ENCODE data around the gene KCNAB3.
A peak's percentile ranks its signal among the peaks of the same experiment; 100 is the strongest.

Gene KCNAB3

GRCh38 chr17:7883781-7884386 lies 45.8 kb downstream of the KCNAB3 start:
- H3K4me2 ChIP-seq (ENCODE audit: low read length, poor library complexity, severe bottlenecking) = peak overlapping the region; percentile 66
- no peak overlapping the region for H4K8ac ChIP-seq (ENCODE audit: low read length)
- H2BK15ac ChIP-seq (ENCODE audit: low read depth, poor library complexity, severe bottlenecking) = no peak overlapping the region
- no peaks in the 10 kb centered on the region for H3K9me3 ChIP-seq (ENCODE audit: control insufficient read depth, low read length)
- peak overlapping the region in 1 of 2 experiments; percentile 30 for H3K4ac ChIP-seq (ENCODE audit: low read depth in 1 of 2, low read length in 2 of 2)
- H3K79me1 ChIP-seq (replicated peaks; ENCODE audit: low read length, poor library complexity, severe bottlenecking) = peaks cover 6% of the 10 kb centered on the region
- no peak overlapping the region for H2BK120ac ChIP-seq (ENCODE audit: low read depth, low read length)
- no CpG with 5 or more reads among the region's 3 CpGs for WGBS
- peak; percentile 44 for DNase-seq
- H3K4me3 ChIP-seq (ENCODE audit: insufficient read depth in 1 of 2, low read depth in 1 of 2, low read length in 2 of 2) = peak overlapping the region in 1 of 2 experiments; percentile 65
- H3K27me3 ChIP-seq (ENCODE audit: control insufficient read depth in 1 of 2, insufficient read depth in 1 of 2, low read length in 2 of 2) = no peaks in the 10 kb centered on the region
- H4K91ac ChIP-seq (ENCODE audit: low read length) = no peak overlapping the region
- H2BK12ac ChIP-seq (ENCODE audit: low read length in 2 of 2) = no peak overlapping the region
- H2BK5ac ChIP-seq (ENCODE audit: low read depth, low read length, poor library complexity, severe bottlenecking) = no peak overlapping the region
- H2AFZ ChIP-seq (ENCODE audit: low read depth, low read length) = no peak overlapping the region
- H3K18ac ChIP-seq (ENCODE audit: low read depth in 1 of 2, low read length in 2 of 2) = peak overlapping the region in 1 of 2 experiments; percentile 52
- H3K14ac ChIP-seq (ENCODE audit: low read length in 2 of 2) = no peak overlapping the region
- peaks cover 15% of the 10 kb centered on the region for H3K4me1 ChIP-seq (ENCODE audit: control insufficient read depth, insufficient read depth, low read depth, low read length)
- no peak overlapping the region for H3K23ac ChIP-seq (ENCODE audit: low read length in 2 of 2)
- H3K36me3 ChIP-seq (ENCODE audit: control insufficient read depth in 1 of 2, insufficient read depth in 2 of 2, low read depth in 1 of 2, low read length in 2 of 2) = peaks cover 4 to 37% of the 10 kb centered on the region in 2 experiments
- H2AK5ac ChIP-seq (ENCODE audit: low read length, severe bottlenecking) = no peak overlapping the region
- H3K27ac ChIP-seq (ENCODE audit: low read length, poor library complexity, severe bottlenecking) = peak overlapping the region; percentile 53
- peak overlapping the region; percentile 86 for H3K9ac ChIP-seq (ENCODE audit: low read length)

GRCh38 chr17:7882629-7883028 lies 47.0 kb downstream of the KCNAB3 start:
- Histone ChIP-seq H3K9ac (ENCODE audit: low read length) (peak overlapping the region; percentile 86), H4K91ac (ENCODE audit: low read length) (no peak overlapping the region), H2BK120ac (ENCODE audit: low read depth, low read length) (no peak overlapping the region)

DNA sequence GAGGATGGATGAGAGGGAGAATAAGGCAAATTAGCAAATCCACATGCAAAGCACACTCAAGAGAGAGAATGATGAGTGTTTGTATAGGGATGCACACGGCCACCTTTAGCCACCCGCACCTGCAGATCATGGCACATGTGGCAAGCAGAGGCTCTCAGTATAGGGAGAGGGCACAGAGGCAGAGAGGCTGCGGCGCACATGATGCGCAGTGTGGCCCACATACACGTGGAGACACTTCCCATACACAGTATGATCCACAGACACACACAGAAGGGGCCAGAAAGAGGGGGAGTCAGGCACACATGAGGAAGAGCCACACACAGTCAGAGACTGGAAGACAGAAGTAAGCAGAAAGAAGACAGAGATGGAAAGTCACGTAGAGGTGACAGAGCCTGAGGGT lies 47.6 kb downstream of the KCNAB3 start:
- Histone ChIP-seq H3K9ac (ENCODE audit: low read length) (no peak overlapping the region), H2AK5ac (ENCODE audit: low read length, severe bottlenecking) (no peak overlapping the region), H2BK120ac (ENCODE audit: low read depth, low read length) (no peak overlapping the region), H3K9me3 (ENCODE audit: control insufficient read depth, low read length) (no peaks in the 10 kb centered on the region), H3K4me2 (ENCODE audit: low read length, poor library complexity, severe bottlenecking) (no peak overlapping the region), H3K4ac (ENCODE audit: low read depth in 1 of 2, low read length in 2 of 2) (no peak overlapping the region), H2BK15ac (ENCODE audit: low read depth, poor library complexity, severe bottlenecking) (no peak overlapping the region), H2BK5ac (ENCODE audit: low read depth, low read length, poor library complexity, severe bottlenecking) (no peak overlapping the region), H3K23ac (ENCODE audit: low read length in 2 of 2) (peak overlapping the region in 1 of 2 experiments; percentile 9), H4K91ac (ENCODE audit: low read length) (no peak overlapping the region), H3K27me3 (ENCODE audit: control insufficient read depth in 1 of 2, insufficient read depth in 1 of 2, low read length in 2 of 2) (no peaks in the 10 kb centered on the region), H2AFZ (ENCODE audit: low read depth, low read length) (no peak overlapping the region), H4K8ac (ENCODE audit: low read length) (no peak overlapping the region), H3K36me3 (ENCODE audit: control insufficient read depth in 1 of 2, insufficient read depth in 2 of 2, low read depth in 1 of 2, low read length in 2 of 2) (peaks cover 4 to 50% of the 10 kb centered on the region in 2 experiments), H2BK12ac (ENCODE audit: low read length in 2 of 2) (no peak overlapping the region), H3K4me3 (ENCODE audit: insufficient read depth in 1 of 2, low read depth in 1 of 2, low read length in 2 of 2) (no peak overlapping the region), H3K4me1 (ENCODE audit: control insufficient read depth, insufficient read depth, low read depth, low read length) (peaks cover 6% of the 10 kb centered on the region), H3K79me1 (replicated peaks; ENCODE audit: low read length, poor library complexity, severe bottlenecking) (peaks cover 7% of the 10 kb centered on the region), H3K18ac (ENCODE audit: low read depth in 1 of 2, low read length in 2 of 2) (peak overlapping the region in 1 of 2 experiments; percentile 13), H3K27ac (ENCODE audit: low read length, poor library complexity, severe bottlenecking) (no peak overlapping the region), H3K14ac (ENCODE audit: low read length in 2 of 2) (peak overlapping the region in 1 of 2 experiments; percentile 35)
- no peak for DNase-seq
- 100% methylated on average over 3 of the region's 7 CpGs for WGBS

More at GRCh38 chr17:7882629-7883028, 47.0 kb downstream of the KCNAB3 start:
- Histone ChIP-seq H4K8ac (ENCODE audit: low read length) (peak overlapping the region; percentile 62), H3K4me1 (ENCODE audit: control insufficient read depth, insufficient read depth, low read depth, low read length) (peaks cover 6% of the 10 kb centered on the region), H3K27ac (ENCODE audit: low read length, poor library complexity, severe bottlenecking) (no peak overlapping the region), H2BK15ac (ENCODE audit: low read depth, poor library complexity, severe bottlenecking) (no peak overlapping the region), H3K79me1 (replicated peaks; ENCODE audit: low read length, poor library complexity, severe bottlenecking) (peaks cover 7% of the 10 kb centered on the region), H3K14ac (ENCODE audit: low read length in 2 of 2) (no peak overlapping the region), H3K36me3 (ENCODE audit: control insufficient read depth in 1 of 2, insufficient read depth in 2 of 2, low read depth in 1 of 2, low read length in 2 of 2) (peaks cover 4 to 45% of the 10 kb centered on the region in 2 experiments), H3K4ac (ENCODE audit: low read depth in 1 of 2, low read length in 2 of 2) (peak overlapping the region in 1 of 2 experiments; percentile 24), H3K9me3 (ENCODE audit: control insufficient read depth, low read length) (no peaks in the 10 kb centered on the region), H2AK5ac (ENCODE audit: low read length, severe bottlenecking) (no peak overlapping the region), H2AFZ (ENCODE audit: low read depth, low read length) (no peak overlapping the region), H2BK12ac (ENCODE audit: low read length in 2 of 2) (no peak overlapping the region), H3K4me2 (ENCODE audit: low read length, poor library complexity, severe bottlenecking) (no peak overlapping the region), H3K4me3 (ENCODE audit: insufficient read depth in 1 of 2, low read depth in 1 of 2, low read length in 2 of 2) (peak overlapping the region in 1 of 2 experiments; percentile 65), H3K18ac (ENCODE audit: low read depth in 1 of 2, low read length in 2 of 2) (peak overlapping the region in 1 of 2 experiments; percentile 9), H3K27me3 (ENCODE audit: control insufficient read depth in 1 of 2, insufficient read depth in 1 of 2, low read length in 2 of 2) (no peaks in the 10 kb centered on the region), H2BK5ac (ENCODE audit: low read depth, low read length, poor library complexity, severe bottlenecking) (no peak overlapping the region), H3K23ac (ENCODE audit: low read length in 2 of 2) (no peak overlapping the region)
- WGBS = 89% methylated on average over 2 of the region's 3 CpGs
- DNase-seq = no peak

- Histone ChIP-seq H3K79me1 (replicated peaks; ENCODE audit: low read length, poor library complexity, severe bottlenecking) (peaks cover 7% of the 10 kb centered on the region), H2BK120ac (ENCODE audit: low read depth, low read length) (no peak overlapping the region), H3K27ac (ENCODE audit: low read length, poor library complexity, severe bottlenecking) (no peak overlapping the region), H3K4ac (ENCODE audit: low read depth in 1 of 2, low read length in 2 of 2) (no peak overlapping the region), H3K4me3 (ENCODE audit: insufficient read depth in 1 of 2, low read depth in 1 of 2, low read length in 2 of 2) (no peak overlapping the region), H2BK12ac (ENCODE audit: low read length in 2 of 2) (no peak overlapping the region), H2AFZ (ENCODE audit: low read depth, low read length) (no peak overlapping the region), H3K14ac (ENCODE audit: low read length in 2 of 2) (no peak overlapping the region), H2BK5ac (ENCODE audit: low read depth, low read length, poor library complexity, severe bottlenecking) (no peak overlapping the region), H3K36me3 (ENCODE audit: control insufficient read depth in 1 of 2, insufficient read depth in 2 of 2, low read depth in 1 of 2, low read length in 2 of 2) (peaks cover 4 to 50% of the 10 kb centered on the region in 2 experiments), H4K8ac (ENCODE audit: low read length) (peak overlapping the region; percentile 45), H3K9ac (ENCODE audit: low read length) (no peak overlapping the region), H2AK5ac (ENCODE audit: low read length, severe bottlenecking) (no peak overlapping the region), H3K18ac (ENCODE audit: low read depth in 1 of 2, low read length in 2 of 2) (no peak overlapping the region), H3K27me3 (ENCODE audit: control insufficient read depth in 1 of 2, insufficient read depth in 1 of 2, low read length in 2 of 2) (no peaks in the 10 kb centered on the region), H3K23ac (ENCODE audit: low read length in 2 of 2) (no peak overlapping the region), H3K4me2 (ENCODE audit: low read length, poor library complexity, severe bottlenecking) (no peak overlapping the region), H2BK15ac (ENCODE audit: low read depth, poor library complexity, severe bottlenecking) (no peak overlapping the region), H4K91ac (ENCODE audit: low read length) (no peak overlapping the region), H3K4me1 (ENCODE audit: control insufficient read depth, insufficient read depth, low read depth, low read length) (peaks cover 6% of the 10 kb centered on the region), H3K9me3 (ENCODE audit: control insufficient read depth, low read length) (no peaks in the 10 kb centered on the region)
- 85% methylated on average over 7 of the region's 7 CpGs for WGBS
- no peak for DNase-seq
Measured at GRCh38 chr17:7881276-7882054, 48.2 kb downstream of the KCNAB3 start.
